Spleen (tissue), 7 donors: ENCODE data around the gene BMP6.

ENCODE experiments used
- POLR2AphosphoS5 ChIP-seq, 3 donors: sonication (generic); formaldehyde crosslinking; IDR thresholded peaks; one replicate each; pipeline ENCODE4 v1.5.1; 2017; ENCODE audit warnings: antibody characterized with exemption in 3 of 3
- TF ChIP-seq, protein P1 (sequence below), 11 experiments: fragments of 200-600 bp in 7 of 11; fragments of 450-650 bp in 4 of 11; sonication (generic) in 4 of 11; IDR thresholded peaks in 8 of 11; conservative IDR thresholded peaks in 3 of 11; 1 replicate in 7 of 11; 2 replicates in 4 of 11; pipeline versions ENCODE4 v1.4.0 to v1.8.0; 2016 to 2021; ENCODE audit warnings: antibody characterized with exemption in 11 of 11, inconsistent platforms in 4 of 11, mild to moderate bottlenecking in 1 of 11
- donor health status: DM: no; HTN: no; CAD: no; lungs with moderate emphysema.
- donor health status: DM: no; HTN: no; CAD: no.
- donor health status: DM: no; HTN: no; CAD: no.

DNA sequence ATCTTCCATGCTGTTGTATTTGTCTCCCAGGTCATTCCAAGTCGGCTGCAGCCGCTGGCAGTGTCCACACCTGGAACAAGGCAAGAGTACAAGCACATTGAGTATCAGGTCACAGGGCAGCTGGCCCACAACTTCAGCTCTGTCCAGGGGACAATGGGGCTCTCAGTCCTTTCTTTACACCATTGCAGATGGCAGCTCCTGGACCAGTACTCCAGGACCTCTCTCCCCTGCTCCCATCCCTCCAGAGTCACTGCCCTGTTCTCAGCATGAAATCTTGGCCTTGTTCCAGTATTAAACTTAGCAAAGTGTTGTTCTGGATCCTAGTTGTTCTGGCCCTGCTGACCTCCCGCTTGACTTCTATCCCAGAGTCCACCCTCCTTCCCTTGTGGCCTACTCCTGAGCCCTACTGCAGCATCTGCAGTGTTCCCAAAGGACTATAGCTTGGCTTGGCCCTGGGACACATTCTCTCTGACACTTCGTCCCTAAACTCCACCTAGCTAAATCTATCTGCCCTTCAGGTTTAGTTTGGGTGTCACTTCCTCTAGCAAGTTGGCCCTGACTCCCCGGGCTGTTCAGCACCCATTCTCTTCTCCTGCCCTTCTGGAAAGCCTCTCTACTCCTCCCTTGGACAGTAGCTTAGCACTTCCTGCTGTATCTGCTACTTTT, 178.9 kb downstream of the BMP6 start:
- TF ChIP-seq, protein P1, sequence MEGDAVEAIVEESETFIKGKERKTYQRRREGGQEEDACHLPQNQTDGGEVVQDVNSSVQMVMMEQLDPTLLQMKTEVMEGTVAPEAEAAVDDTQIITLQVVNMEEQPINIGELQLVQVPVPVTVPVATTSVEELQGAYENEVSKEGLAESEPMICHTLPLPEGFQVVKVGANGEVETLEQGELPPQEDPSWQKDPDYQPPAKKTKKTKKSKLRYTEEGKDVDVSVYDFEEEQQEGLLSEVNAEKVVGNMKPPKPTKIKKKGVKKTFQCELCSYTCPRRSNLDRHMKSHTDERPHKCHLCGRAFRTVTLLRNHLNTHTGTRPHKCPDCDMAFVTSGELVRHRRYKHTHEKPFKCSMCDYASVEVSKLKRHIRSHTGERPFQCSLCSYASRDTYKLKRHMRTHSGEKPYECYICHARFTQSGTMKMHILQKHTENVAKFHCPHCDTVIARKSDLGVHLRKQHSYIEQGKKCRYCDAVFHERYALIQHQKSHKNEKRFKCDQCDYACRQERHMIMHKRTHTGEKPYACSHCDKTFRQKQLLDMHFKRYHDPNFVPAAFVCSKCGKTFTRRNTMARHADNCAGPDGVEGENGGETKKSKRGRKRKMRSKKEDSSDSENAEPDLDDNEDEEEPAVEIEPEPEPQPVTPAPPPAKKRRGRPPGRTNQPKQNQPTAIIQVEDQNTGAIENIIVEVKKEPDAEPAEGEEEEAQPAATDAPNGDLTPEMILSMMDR (IDR thresholded peaks at IDR 0.05 in 8 of 11, conservative IDR thresholded peaks at IDR 0.05 in 3 of 11), result no peak
- no peak for TF ChIP-seq POLR2AphosphoS5 (IDR thresholded peaks at IDR 0.05)
